ENCODE results near the gene DIRAS2. TPM values are rescaled to one million over a fixed set of nuclear protein-coding genes. Genes with fewer than 3 reads are reported as not detected.

DIRAS2 gene
- total RNA-seq, 1 experiment from 2014 or later, result not detected

DNA sequence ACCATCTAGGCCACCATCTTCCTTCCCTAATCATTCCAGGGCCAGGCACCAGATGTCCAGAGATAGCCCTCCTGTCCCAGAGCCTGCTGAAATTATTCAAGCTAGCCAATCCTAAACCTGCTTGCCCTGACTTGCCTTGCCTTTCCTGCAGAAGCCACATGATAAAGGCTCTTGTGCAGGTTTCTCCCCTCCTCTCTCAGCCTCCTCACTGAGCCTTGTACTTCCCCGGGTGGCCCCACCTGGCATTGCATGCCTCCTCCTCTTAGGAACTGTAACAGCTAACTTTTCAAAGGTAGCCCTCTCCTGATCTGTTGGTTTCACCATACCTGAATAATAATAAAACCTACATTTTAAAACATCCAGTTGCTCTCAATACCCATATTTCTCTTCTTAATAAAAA lies 42.6 kb downstream of the DIRAS2 start:
- Histone ChIP-seq H3K27me3 (ENCODE audit: insufficient read depth, low read depth) (no peaks in the 10 kb centered on the region), H3K36me3 (ENCODE audit: low read depth) (no peaks in the 10 kb centered on the region), H3K79me2 (ENCODE audit: low read depth) (no peaks in the 10 kb centered on the region), H2AFZ (peak overlapping the region; percentile 48; the same call in 1 of the 2 replicates), H3K27ac (no peak overlapping the region), H3K4me1 (replicated peaks; ENCODE audit: insufficient read depth) (no peaks in the 10 kb centered on the region), H3K9me3 (ENCODE audit: insufficient read depth, low read depth) (no peaks in the 10 kb centered on the region), H3K9me2 (ENCODE audit: insufficient read depth) (no peaks in the 10 kb centered on the region), H3F3A (ENCODE audit: insufficient read depth, low read depth) (no peaks in the 10 kb centered on the region), H4K20me1 (ENCODE audit: insufficient read depth) (no peaks in the 10 kb centered on the region), H3K4me2 (no peak overlapping the region), H3K4me3 (no peak overlapping the region)
- intact Hi-C loops (cut with micrococcal nuclease; ENCODE audit: unreplicated experiment), result no loop called here
- DNase-seq, result no peak
- no TSS peak for BruUV-seq (replicated peaks)
- TF ChIP-seq EZH2 (IDR thresholded peaks at IDR 0.05; ENCODE audit: low read depth), result no peak
- TF ChIP-seq CTCF (conservative IDR thresholded peaks at IDR 0.05), result no peak
- ChIA-PET CTCF (no interaction called here), POLR2A (ENCODE audit: unreplicated experiment) (no interaction called here)

DNA sequence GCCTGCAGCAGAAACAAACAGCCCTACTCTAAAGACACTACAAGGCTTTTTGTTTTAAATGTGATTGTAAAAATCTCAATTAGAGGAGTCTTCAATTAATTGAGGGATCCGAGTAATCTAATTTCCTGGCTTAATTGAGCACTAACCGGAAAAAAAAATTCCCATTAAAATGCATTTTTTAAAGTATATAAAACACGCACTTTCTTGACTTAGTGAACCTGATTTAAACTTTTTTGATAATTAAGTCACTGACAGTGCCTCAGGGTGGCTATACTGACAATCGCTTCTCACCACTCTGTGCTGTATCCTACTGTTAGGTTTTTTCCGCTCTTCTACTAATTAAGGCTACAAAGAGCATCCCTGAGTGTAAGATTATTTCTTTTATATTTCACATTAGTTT lies 44.4 kb downstream of the DIRAS2 start:
- no peak for DNase-seq
- no peaks in the 10 kb centered on the region for H3K27me3 ChIP-seq (ENCODE audit: insufficient read depth, low read depth)
- intact Hi-C loops (cut with micrococcal nuclease; ENCODE audit: unreplicated experiment), result no loop called here
- ChIA-PET POLR2A (ENCODE audit: unreplicated experiment) (no interaction called here), CTCF (interaction anchor here (0.6 kb wide), 1 partner anchor 30 kb away, joined by 7 read pairs; no protein-coding TSS in a partner anchor)
- no peaks in the 10 kb centered on the region for H3F3A ChIP-seq (ENCODE audit: insufficient read depth, low read depth)
- no peak overlapping the region for H3K4me3 ChIP-seq
- H3K4me1 ChIP-seq (replicated peaks; ENCODE audit: insufficient read depth), result no peaks in the 10 kb centered on the region
- H3K36me3 ChIP-seq (ENCODE audit: low read depth), result no peaks in the 10 kb centered on the region
- no peaks in the 10 kb centered on the region for H4K20me1 ChIP-seq (ENCODE audit: insufficient read depth)
- no peaks in the 10 kb centered on the region for H3K9me3 ChIP-seq (ENCODE audit: insufficient read depth, low read depth)
- TF ChIP-seq EZH2 (IDR thresholded peaks at IDR 0.05; ENCODE audit: low read depth), result no peak
- H2AFZ ChIP-seq, result no peak overlapping the region
- no peaks in the 10 kb centered on the region for H3K79me2 ChIP-seq (ENCODE audit: low read depth)
- H3K9me2 ChIP-seq (ENCODE audit: insufficient read depth), result no peaks in the 10 kb centered on the region
- H3K27ac ChIP-seq, result no peak overlapping the region
- no peak overlapping the region for H3K4me2 ChIP-seq
- no TSS peak for BruUV-seq (replicated peaks)

GRCh38 chr9:90593646-90594045 lies 49.0 kb downstream of the DIRAS2 start:
- no peaks in the 10 kb centered on the region for H3K79me2 ChIP-seq (ENCODE audit: low read depth)
- no peaks in the 10 kb centered on the region for H4K20me1 ChIP-seq (ENCODE audit: insufficient read depth)
- no peak overlapping the region for H3K4me2 ChIP-seq
- H3K36me3 ChIP-seq (ENCODE audit: low read depth), result no peaks in the 10 kb centered on the region
- H3K9me3 ChIP-seq (ENCODE audit: insufficient read depth, low read depth), result no peaks in the 10 kb centered on the region
- H3K27me3 ChIP-seq (ENCODE audit: insufficient read depth, low read depth), result no peaks in the 10 kb centered on the region
- CTCF ChIA-PET, result no interaction called here
- BruUV-seq (replicated peaks), result no TSS peak
- no peaks in the 10 kb centered on the region for H3K4me1 ChIP-seq (replicated peaks; ENCODE audit: insufficient read depth)
- no peak overlapping the region for H3K4me3 ChIP-seq
- POLR2A ChIA-PET (ENCODE audit: unreplicated experiment), result no interaction called here
- no peak for TF ChIP-seq CTCF (conservative IDR thresholded peaks at IDR 0.05)
- TF ChIP-seq EZH2 (IDR thresholded peaks at IDR 0.05; ENCODE audit: low read depth), result no peak
- H3K9me2 ChIP-seq (ENCODE audit: insufficient read depth), result 0 out of 2 replicates have a peak, but pooled peaks cover 5% of the 10 kb centered on the region
- no peak for DNase-seq
- H3F3A ChIP-seq (ENCODE audit: insufficient read depth, low read depth), result no peaks in the 10 kb centered on the region
- intact Hi-C loops (cut with micrococcal nuclease; ENCODE audit: unreplicated experiment), result no loop called here
- H3K27ac ChIP-seq, result no peak overlapping the region
- no peak overlapping the region for H2AFZ ChIP-seq

GRCh38 chr9:90580576-90580975 lies 62.0 kb downstream of the DIRAS2 start:
- CTCF ChIA-PET, result no interaction called here
- POLR2A ChIA-PET (ENCODE audit: unreplicated experiment), result no interaction called here

More at GRCh38 chr9:90580576-90580975, 62.0 kb downstream of the DIRAS2 start:
- Histone ChIP-seq H3K4me2 (no peak overlapping the region), H3K27me3 (ENCODE audit: insufficient read depth, low read depth) (no peaks in the 10 kb centered on the region), H3K4me3 (no peak overlapping the region), H3K36me3 (ENCODE audit: low read depth) (no peaks in the 10 kb centered on the region), H3K27ac (no peak overlapping the region), H4K20me1 (ENCODE audit: insufficient read depth) (no peaks in the 10 kb centered on the region), H3K9me2 (ENCODE audit: insufficient read depth) (no peaks in the 10 kb centered on the region), H2AFZ (no peak overlapping the region), H3K9me3 (ENCODE audit: insufficient read depth, low read depth) (no peaks in the 10 kb centered on the region; the same call in 1 of the 2 replicates), H3F3A (ENCODE audit: insufficient read depth, low read depth) (no peaks in the 10 kb centered on the region; the same call in 1 of the 2 replicates), H3K4me1 (replicated peaks; ENCODE audit: insufficient read depth) (peaks cover 14% of the 10 kb centered on the region), H3K79me2 (ENCODE audit: low read depth) (no peaks in the 10 kb centered on the region)
- BruUV-seq (replicated peaks), result no TSS peak
- TF ChIP-seq CTCF (conservative IDR thresholded peaks at IDR 0.05), result no peak
- TF ChIP-seq EZH2 (IDR thresholded peaks at IDR 0.05; ENCODE audit: low read depth), result no peak
- intact Hi-C loops (cut with micrococcal nuclease; ENCODE audit: unreplicated experiment), result no loop called here
- DNase-seq, result peak in 1 of 2 experiments; percentile 39
